Stimulated activated CD8-positive, alpha-beta memory T cell treated with anti-CD3 and anti-CD28 coated beads, Interleukin-4, amount 100 ng/mL, for 24 hours (primary cell): ENCODE results near the gene CYP4F8.

Source experiments
- DNase-seq: peaks from one replicate; pipeline ENCODE4 v3.0.0-alpha.2; 2020; ENCODE audit warnings: low read depth

The CYP4F8 gene

DNA sequence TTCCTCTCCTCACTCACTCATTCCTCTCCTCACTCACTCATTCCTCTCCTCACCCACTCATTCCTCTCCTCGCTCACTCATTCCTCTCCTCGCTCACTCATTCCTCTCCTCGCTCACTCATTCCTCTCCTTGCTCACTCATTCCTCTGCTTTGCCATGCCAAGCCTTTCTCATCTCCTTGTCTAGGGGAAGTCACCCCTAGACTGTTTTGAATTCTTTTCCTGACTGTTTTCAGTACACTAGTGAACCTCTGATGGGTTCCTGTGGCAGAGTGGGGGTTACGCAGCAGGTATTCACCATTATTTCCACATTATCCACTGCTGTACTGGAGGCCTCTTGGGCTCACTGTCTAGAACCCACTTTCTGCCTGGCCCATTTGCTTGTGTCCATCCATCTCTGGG, 1.2 kb downstream of the CYP4F8 start:
- no peak for DNase-seq

DNA sequence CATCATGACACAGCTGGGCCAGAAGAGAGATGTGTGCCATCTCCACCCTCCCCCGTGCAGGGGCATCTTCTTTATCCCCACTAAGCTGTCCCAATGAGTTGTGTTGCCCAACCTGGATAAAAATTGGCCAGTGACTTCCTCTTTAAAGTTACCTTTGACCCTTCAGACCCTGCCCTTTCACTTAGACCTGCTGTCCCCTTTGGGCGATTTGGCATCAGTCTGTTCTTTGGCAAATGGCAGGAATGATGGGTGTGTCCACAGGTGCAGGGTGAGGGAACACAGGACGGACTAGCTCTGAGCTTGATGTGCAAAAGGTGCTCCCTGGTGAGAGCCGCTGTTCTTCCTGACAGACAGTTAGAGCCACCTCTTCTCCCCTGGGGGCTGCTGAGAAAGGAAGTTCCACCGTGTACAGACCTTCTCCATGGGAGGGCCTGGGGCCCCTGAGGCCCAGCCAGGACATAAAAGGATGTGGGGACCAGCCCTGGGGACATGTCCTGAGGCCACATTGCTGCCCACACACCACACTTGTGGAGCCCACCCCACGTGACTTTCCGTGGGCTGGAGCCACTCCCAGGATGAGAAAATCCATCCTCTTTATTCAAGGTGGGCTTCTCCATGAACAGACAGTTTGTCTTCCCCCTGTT, 1.7 kb downstream of the CYP4F8 start:
- DNase-seq, result no peak

DNA sequence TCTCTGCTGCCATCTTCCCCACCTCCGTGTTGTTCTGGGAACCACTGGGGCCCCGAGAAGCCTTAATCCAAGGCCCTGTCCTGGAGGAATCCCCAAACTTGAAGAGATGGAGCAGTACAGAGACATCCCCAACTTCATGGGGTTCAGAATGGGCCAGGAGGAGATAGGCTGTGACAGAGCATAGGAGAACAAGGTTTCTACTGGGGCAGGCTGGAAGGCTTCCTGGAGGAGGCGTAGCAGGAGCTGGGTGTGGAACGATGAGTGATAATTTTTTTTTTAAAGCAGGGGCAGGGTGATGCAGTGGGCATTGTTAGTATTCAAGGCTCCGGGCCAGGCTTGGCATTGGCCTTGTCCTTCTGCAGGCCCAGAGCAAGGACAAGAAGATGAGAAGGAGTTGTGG, 3.3 kb downstream of the CYP4F8 start:
- DNase-seq, result no peak

DNA sequence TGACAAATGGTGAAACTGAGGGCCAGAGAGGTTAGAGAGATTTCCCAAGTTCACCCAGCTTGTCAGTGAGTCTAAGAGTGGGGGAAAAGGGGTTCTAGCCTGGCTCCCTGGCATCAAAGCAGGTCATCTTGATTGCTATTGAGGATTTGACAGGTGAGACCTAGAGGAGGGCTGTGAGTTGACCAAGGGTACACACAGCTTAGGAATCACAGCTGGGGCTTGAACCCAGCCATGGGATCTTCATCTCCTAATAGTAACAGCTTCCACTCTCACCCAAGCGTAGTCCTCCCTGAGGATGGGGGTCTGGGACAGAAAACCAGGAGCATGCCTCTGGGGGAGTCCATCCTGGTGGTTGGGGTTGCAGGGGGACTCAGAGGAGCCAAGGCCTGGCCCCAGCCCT, 6.8 kb downstream of the CYP4F8 start:
- DNase-seq, result no peak

DNA sequence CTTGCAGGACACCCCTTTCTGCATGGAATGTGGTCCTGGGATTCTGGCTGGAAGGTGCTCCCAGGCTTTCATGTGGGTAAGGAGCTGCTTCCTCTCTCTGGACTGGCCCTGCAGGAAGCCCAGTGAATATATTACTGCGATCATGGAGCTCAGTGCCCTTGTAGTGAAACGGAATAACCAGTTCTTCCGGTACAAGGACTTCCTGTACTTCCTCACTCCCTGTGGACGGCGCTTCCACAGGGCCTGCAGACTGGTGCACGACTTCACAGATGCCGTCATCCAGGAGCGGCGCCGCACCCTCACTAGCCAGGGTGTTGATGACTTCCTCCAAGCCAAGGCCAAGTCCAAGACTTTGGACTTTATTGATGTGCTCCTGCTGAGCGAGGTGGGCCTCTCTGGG, 8.0 kb downstream of the CYP4F8 start:
- no peak for DNase-seq

DNA sequence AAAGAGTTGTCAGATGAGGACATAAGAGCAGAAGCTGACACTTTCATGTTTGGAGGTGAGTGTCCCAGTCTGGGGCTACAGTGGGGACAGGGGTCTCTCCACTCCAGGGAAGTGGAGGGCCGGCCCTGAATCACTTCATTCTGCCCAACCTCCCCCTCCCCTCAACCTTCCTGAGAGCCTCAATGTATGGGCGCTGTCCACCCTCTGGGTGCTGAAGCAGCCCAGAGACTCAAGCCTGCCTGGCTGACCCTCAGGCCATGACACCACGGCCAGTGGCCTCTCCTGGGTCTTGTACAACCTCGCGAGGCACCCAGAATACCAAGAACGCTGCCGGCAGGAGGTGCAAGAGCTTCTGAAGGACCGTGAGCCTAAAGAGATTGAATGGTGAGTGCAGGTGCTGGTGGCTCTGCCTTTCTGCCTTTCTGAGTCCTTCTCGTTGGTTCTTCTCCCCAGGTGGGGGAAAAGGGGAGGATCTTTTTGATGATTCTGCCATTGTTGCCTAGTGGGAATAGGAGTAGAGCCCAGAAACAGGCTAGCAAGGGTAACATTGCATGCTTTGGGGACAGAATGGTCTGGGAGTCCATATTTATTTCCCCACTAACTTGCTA, 8.8 kb downstream of the CYP4F8 start:
- no peak for DNase-seq

DNA sequence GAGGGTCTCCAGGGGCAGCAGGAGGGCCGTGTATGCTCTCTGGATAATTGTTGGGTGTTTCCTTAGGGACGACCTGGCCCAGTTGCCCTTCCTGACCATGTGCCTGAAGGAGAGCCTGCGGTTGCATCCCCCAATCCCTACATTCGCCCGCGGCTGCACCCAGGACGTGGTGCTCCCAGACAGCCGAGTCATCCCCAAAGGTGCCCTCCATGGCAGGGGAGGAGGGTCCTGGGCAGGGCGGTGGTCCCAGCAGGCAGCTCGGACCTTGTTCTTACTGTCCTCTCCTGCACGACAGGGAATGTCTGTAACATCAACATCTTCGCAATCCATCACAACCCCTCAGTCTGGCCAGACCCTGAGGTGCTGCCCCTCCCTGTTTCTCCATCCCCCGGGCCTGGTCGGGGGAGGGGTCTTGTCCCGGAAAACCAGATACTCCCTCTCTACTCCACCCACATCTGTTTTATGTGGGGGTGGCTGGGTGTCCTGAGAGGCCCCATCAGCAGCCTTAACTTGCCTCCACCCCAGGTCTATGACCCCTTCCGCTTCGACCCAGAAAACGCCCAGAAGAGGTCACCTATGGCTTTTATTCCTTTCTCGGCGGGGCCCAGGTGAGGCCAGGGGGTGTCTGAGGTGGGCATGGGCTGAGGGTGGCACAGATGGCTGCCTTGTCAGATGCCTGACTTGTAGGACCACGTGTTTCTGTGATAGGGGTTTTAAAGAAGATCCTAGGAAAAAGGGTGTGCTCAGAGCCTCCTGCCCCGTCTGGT, 13.4 kb downstream of the CYP4F8 start:
- DNase-seq, result no peak

DNA sequence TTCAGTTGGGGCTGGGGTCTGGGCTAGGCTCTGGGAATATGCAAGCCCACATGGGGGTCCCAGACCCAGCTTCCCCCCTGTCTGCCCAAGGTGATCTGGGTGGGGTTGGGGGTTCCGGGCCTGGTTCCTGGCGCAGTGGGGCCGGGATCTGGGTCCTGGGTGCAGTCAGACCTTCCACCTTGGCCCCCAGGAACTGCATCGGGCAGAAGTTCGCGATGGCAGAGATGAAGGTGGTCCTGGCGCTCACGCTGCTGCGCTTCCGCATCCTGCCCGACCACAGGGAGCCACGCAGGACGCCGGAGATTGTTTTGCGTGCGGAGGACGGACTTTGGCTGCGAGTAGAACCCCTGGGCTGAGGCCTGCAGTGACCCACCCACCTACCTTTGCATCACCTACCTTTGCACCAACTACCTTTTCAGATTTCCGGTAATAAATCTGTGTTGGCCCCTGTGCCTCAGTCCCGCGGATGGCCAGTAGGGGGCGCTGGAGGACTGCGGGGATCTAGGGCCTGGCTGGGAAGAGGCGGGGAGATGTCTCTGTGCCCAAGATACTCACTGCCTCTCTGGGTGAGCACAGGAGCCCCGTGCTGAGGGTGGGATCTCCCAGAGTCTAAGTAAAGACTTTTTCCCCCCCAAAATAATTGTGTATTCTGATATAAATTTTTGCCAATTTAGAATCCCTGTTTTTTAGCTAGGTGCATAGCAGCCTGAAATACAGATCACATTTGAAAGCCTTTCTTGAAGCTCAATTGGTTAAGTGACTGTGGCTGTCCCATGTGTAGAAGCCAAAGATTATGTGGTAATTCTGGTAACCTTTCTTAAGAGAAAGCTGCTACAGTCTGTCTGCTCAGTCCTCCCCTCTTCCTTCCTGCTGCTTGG, 14.2 kb downstream of the CYP4F8 start:
- DNase-seq, result peak; percentile 85

DNA sequence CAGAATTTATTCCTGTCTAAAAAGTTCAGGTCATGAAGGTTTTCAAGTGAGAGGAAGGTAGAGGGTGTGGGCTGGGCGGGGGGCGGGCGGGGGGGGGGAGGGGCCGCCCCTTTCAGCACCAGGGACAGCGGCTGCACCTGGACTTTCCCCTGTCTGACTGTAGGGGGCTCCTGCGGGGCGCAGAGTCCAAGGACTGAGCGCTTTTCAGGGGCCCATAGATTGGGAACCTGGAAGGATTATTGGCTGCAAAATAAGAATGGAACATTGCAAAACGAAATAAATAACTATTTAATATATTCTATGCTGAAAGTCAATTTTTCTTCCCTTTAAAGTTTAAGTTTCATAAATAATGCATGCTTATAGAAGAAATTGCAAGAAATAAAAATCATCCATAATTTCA, 16.8 kb downstream of the CYP4F8 start:
- DNase-seq, result peak; percentile 11

DNA sequence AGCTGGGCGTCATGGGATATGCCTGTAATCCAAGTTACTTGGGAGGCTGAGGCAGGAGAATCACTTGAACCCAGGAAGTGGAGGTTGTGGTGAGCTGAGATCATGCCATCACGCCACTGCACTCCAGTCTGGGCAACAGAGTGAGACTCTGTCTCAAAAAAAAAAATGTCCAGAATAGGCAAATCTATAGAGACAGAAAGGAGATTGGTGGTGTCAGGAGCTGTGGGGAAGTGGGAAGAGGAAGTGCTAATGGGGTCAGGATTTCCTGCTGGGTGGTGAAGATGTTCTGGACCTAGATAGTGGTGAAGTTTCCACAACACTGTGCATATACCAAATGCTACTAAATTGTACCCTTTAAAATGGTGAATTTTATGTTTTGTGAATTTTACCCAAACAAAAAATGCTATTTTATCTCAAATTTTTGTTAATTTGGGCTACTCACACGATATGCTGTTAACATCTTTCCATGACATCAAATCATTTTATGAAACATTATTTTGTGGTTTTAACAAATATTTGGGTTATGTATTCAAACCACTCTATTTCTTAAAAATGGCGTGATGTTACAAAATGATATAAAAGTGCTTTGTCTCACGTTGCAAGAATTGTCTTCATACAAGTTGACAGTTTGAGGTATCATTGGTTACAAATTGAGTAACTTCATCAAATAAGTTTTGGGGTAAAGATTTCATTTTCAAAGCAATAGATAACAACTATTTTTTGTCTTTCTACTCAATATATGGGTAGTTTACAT, 18.2 kb downstream of the CYP4F8 start:
- no peak for DNase-seq

DNA sequence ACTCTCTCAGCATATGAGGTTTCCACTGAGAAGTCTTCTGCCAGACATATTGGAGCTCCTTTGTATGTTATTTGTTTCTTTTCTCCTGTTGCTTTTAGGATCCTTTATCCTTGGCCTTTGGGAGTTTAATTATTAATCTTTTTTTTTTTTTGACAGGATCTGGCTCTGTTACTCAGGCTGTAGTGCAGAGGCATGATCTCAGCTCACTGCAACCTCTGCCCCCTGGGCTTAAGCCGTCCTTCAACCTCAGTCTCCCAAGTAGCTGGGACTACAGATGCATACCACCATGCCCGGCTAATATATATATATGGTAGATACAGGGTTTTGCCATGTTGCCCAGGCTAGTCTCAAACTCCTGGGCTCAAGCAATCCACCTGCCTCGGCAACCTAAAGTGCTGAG, 19.1 kb downstream of the CYP4F8 start:
- DNase-seq, result no peak

DNA sequence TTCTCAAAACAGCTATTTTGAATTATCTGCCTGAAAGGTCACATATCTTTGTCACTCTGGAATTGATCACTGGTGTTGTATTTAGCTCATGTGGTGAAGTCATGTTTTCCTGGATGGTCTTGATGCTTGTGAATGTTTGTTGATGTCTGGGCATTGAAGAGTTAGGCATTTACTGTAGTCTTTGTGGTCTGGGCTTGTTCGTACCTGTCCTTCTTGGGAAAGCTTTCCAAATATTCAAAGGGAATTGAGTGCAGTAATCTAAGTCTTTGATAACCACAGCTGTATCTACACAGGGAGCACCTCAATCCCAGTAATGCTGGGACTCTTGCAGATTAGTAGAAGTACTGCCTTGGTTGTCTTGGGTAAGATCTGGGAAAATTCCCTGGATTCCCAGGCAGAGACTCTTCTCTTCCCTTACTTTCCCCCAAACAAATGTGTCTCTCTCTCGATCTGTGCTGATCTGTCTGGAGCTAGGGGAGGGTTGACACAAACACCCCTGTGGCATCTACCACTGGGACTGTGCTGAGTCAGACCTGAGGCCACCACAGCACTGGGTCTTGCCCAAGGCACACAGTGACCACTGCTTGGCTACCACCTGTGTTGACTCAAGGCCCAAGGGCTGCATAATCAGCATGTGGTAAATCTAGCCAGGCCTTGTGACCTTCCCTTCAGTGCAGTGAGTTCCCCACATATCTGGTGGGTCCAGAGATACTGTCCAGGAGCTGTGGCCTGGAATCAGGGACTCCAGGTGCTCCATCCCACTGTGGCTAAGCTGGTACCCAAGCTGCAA, 20.2 kb downstream of the CYP4F8 start:
- no peak for DNase-seq

DNA sequence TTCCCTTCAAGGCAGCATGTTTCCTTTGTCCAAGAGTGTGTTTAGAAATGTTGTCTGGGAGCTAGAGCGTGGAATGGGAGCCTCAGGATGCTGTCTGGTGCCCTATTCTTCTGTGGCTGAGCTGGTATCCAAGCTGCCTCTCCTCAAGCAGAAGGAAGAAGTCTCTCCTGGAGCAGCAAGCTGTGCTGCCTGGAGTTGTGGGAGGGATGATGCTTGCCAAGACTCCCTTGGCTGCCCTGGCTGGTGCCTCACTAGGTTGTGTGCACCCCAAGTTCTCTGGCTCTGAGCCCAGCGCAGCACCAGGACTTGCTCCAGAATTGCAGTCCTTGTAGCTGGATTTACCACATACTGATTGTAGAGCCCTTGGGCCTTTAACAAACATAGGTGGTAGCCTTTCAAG, 21.0 kb downstream of the CYP4F8 start:
- no peak for DNase-seq

DNA sequence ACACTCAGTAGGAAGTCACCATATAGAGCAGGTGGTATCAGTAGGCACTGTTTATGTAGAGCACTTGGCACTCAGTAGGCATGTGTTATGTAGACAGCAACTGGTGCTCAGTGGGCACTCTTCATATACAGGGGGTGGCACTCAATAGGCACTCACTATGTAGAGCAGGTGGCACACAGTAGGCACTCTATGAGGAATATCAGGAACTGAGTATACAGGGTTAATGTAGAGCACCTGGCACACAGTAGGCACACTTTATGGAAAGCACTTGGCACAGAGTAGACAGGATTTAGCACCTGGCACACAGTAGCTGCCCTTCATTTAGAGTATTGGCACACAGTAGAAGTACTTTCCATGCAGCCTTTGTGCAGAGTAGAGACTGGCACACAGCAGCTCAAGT, 24.6 kb downstream of the CYP4F8 start:
- no peak for DNase-seq

DNA sequence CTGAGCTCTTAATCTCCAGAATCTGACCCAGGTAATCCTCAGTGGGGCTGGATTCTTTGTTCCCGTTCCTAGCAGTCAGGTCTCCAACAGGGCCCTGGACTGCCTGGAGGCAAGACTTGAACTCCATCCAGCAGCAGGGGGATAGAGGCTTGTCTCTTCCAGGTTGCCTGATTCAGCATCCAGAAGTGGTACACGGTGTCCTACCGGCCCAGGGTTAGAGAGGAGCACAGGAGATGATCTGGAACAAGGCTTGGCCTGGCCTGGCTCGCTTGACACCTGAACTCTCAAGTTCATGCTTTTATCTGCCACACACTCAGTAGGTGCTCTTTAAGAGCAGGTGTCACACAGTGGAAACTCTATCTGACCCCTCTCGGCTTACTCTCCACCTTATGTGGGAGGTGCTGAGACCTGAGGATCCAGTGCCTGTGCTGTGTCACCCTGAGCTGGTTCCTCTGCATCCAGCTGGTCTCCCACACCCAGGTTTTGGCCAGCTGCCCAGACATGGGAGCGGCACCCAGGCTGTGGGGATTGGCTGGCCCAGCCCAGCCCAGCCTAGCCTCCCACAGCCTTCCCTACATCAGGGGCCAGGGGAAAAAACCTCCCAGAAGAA, 25.4 kb downstream of the CYP4F8 start, which contains the start of gene CYP4F3:
TSS of gene CYP4F3 (plus strand) at position 604 of the 610 bp plus-strand sequence. CDS start 519 bp downstream, outside the sequence.
- no peak for DNase-seq

DNA sequence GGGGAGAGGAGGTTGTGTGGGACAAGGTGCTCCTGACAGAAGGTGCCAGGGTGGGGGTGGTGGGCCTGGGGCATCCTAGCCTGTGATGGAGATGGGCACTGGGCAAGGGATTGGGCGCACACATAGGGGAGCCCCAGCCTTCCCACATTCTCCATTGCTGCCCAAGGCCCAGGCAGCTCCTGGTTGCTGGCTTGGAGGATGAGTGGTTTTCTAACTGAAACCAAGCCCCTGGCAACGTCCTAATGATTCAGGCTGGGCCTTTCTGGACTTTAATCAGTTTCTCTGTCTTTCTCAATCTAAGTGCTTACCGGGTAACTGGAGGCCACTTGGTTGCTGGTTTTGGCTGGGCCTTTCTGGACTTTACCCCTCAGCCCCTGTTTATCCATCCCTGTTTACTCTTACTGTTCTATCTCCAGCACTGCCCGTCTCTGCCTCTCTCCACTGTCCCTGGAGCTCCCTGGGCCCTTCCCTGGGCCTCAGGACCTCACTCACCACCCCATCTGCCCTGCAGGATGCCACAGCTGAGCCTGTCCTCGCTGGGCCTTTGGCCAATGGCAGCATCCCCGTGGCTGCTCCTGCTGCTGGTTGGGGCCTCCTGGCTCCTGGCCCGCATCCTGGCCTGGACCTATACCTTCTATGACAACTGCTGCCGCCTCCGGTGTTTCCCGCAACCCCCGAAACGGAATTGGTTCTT, 26.0 kb downstream of the CYP4F8 start:
- DNase-seq, result no peak

DNA sequence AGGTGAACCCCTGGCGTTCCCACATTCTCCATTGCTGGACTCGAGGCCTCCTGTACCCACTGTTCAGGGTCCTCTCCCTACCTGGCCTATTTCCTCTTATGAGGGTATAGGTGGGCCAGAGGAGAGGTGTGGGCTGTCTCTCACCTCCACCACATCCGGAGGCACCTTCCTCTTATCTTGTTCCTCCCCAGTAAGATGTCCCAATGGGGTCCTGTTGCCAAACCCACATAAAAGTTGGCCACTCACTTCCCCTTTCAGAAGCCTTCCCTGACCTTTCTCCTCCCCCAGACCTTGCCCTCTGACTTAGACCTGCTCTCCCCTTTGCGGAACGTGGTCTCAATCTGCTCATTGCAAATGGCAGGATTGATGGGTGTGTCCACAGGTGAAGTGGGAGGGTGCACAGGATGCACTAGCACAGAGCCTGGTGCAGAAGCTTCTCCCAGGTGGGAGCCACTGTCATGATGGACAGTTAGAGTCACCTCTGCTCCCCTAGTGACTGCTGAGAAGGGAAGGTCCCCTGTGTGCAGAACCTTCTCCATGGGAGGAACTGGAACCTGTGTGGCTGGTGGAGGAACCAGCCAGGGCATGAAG, 27.0 kb downstream of the CYP4F8 start:
- DNase-seq, result no peak

DNA sequence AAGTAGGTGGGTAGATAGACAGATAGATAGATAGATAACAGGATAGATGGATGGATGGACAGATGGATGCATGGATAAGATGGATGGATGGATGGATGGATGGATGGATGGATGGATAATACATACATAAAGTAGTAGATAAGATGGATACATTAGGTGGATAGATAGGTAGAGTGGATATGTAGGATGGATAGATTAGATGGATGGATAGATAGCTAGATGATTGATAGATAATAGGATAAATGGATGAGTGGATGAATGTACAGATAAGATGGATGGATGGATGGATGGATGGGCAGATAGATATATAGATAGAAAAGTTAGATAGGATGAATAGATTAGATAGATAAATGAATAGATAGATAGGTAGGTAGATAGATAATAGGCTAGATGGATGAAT, 27.8 kb downstream of the CYP4F8 start:
- DNase-seq, result no peak

DNA sequence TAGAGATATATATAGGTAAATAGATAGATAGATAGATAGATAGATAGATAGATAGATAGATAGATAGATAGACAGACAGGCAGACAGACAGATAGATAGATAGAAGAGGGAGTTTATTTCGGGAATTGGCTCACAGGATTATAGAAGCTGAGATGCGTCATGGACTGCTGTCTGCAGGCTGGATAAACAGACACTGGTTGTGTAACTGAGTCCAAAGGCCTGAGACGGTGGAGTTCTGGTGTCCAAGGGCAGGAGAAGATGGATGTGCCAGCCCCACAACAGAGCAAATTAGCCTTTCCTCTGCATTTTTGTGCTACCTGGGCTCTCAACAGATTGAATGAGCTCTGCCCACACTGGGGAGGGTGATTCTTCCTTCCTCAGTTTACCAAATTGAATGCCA, 28.4 kb downstream of the CYP4F8 start:
- DNase-seq, result no peak
